ENCODE measurements around the gene TMEM242. TPM values are rescaled to one million over a fixed set of nuclear protein-coding genes. Genes with fewer than 3 reads are reported as not detected.

Gene TMEM242
- total and polyA plus RNA-seq, 2 experiments from 2014 or later, result 6.4 to 14.5 TPM

GRCh38 chr6:157239671-157240058 is 83.7 kb downstream of the TMEM242 start:
- peak overlapping the region; percentile 88 for H2AFZ ChIP-seq
- WGBS, 2 experiments (ENCODE audit: low coverage in 1 of 2, low lambda C conversion rate in 2 of 2, missing lambda C conversion rate in 2 of 2), result 9 to 12% methylated on average over 12 of the region's 12 CpGs
- DNase-seq, result no peak
- H3K4me3 ChIP-seq, result peak overlapping the region; percentile 66
- H3K9me3 ChIP-seq (ENCODE audit: low read depth), result no peaks in the 10 kb centered on the region
- no peaks in the 10 kb centered on the region for H3K36me3 ChIP-seq (ENCODE audit: low read depth)
- H3K27ac ChIP-seq, result peak overlapping the region; percentile 69
- H4K20me1 ChIP-seq (ENCODE audit: insufficient read depth), result no peaks in the 10 kb centered on the region
- H3K9ac ChIP-seq, result peak overlapping the region; percentile 71
- H3F3A ChIP-seq (ENCODE audit: insufficient read depth), result peaks cover 31% of the 10 kb centered on the region
- H3K4me1 ChIP-seq (ENCODE audit: insufficient read depth), result peaks cover 18% of the 10 kb centered on the region
- TF ChIP-seq EZH2 (IDR thresholded peaks at IDR 0.05; ENCODE audit: insufficient read depth, poor library complexity, severe bottlenecking), result no peak
- TF ChIP-seq EZH2phosphoT487 (IDR thresholded peaks at IDR 0.05; ENCODE audit: insufficient read depth, low read depth), result no peak
- H3K4me2 ChIP-seq (ENCODE audit: unreplicated experiment), result peak overlapping the region; percentile 81
- H3K79me2 ChIP-seq (ENCODE audit: insufficient read depth), result no peaks in the 10 kb centered on the region
- in situ Hi-C loops (cut with MboI), result no loop called here
- H3K9me2 ChIP-seq (ENCODE audit: insufficient read depth), result no peaks in the 10 kb centered on the region
- peaks cover 5% of the 10 kb centered on the region for H3K27me3 ChIP-seq (replicated peaks; ENCODE audit: insufficient read depth)

Other genes with a start within 250 kb of the TMEM242 start
- 4.5 and 5.3 TPM in 2 replicates for gene ZDHHC14, start 57.7 kb upstream of the TMEM242 start, total RNA-seq (2014; rRNA removed; shearing (Covaris generic))
- gene ZDHHC14, start 57.7 kb upstream of the TMEM242 start, polyA plus RNA-seq (2016; fragmentation: Nextera tagmentation; extraction: Ambion mirVana), result 0.94 and 1.4 TPM in 2 replicates